SK-MEL-5 (cell line): ENCODE measurements around the gene ORM2. TPM values are rescaled to one million over a fixed set of nuclear protein-coding genes. Genes with fewer than 3 reads are reported as not detected.

Experiments
- DNase-seq: peaks from one replicate; pipeline ENCODE4 v3.0.0-alpha.2; 2016; ENCODE audit warnings: low read depth, low spot score
- in situ Hi-C: cut with HindIII; loops from 2 replicates; pipeline ENCODE4 v1.10.0; 2016; ENCODE audit warnings: low sequenced_read_pairs, high pct_unique_total_duplicates, low pct_unique_long_range_greater_than_20kb
- total RNA-seq: library from RNA; depleted of rRNA; stranded (reverse); fragments of >200 nt; shearing (Covaris generic); gene quantifications from 2 replicates; pipeline ENCODE4 v1.2.3, GENCODE V29; 2014

Gene ORM2
- total RNA-seq, 1 experiment from 2014 or later: not detected

- in situ Hi-C loops: no loop called here
These were observed 21.1 kb downstream of the ORM2 start for GRCh38 chr9:114350636-114351401.

DNA sequence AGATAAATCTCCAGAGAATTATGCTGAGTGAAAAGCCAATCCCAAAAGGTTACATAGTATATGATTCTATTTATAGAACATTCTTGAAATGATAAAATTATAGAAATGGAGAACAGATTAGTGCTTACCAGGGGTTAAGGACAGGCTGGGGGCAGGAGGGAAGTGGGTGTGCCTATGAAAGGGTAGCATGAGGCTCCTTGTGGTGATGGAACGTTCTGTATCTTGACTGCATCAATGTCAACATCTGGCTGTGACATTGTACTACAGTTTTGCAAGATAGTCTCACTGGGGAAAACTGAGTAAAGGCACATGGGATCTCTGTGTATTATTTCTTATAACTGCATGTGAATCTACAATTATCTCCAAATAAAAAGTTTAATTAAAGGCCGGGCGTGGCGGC is 22.3 kb downstream of the ORM2 start:
- in situ Hi-C loops: no loop called here
- no peak for DNase-seq

More at GRCh38 chr9:114350636-114351401, 21.1 kb downstream of the ORM2 start:
- no peak for DNase-seq

GRCh38 chr9:114355821-114356220 is 26.2 kb downstream of the ORM2 start:
- no peak for DNase-seq
- in situ Hi-C loops: no loop called here

GRCh38 chr9:114356792-114357191 is 27.1 kb downstream of the ORM2 start:
- DNase-seq: no peak
- in situ Hi-C loops: no loop called here

DNA sequence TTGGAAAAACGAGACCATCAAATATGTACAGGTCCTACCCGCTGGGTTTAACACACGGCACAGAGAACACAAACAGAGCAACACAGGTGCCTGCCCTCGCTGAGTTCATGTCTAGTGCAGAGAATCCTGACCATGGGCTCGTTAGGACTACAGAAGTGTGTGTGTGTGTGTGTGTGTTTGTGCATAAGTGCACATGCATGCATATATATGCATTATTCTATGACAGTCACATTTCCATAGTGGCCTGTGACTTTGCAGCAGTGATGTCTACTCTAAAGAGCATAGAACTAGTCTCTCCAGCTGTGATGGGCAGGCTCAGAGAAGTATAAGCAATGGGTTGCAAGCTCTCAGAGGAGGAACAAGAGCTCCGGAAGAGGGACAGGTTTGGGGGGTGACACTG is 27.7 kb downstream of the ORM2 start:
- in situ Hi-C loops: no loop called here
- no peak for DNase-seq

GRCh38 chr9:114357911-114358328 is 28.3 kb downstream of the ORM2 start:
- in situ Hi-C loops: no loop called here
- DNase-seq: no peak

DNA sequence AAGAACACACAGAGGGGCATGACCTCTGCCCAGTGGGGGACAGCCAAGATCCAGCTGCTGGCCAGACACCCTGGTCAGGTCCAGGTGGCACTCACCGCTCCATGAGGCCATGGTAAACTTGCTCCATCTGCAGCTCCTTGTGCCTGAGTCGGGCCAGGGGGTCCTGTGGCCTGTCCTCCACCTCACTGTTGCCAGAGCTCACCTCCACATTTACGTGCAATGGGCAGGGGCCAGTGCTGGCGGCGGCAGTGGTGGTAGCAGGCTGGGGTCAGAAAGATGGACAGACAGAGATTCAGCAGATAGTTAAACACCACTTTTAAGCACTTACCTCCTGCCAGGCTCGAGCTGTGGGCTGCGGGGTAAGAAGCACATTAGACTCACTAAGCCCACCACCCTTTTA is 30.1 kb downstream of the ORM2 start:
- no peak for DNase-seq
- in situ Hi-C loops: no loop called here

- in situ Hi-C loops: no loop called here
- no peak for DNase-seq
These were observed 31.9 kb downstream of the ORM2 start for GRCh38 chr9:114361542-114361941.

GRCh38 chr9:114362394-114362793 is 32.7 kb downstream of the ORM2 start:
- DNase-seq: no peak
- in situ Hi-C loops: no loop called here

- in situ Hi-C loops: no loop called here
- DNase-seq: no peak
These were observed 33.8 kb downstream of the ORM2 start for GRCh38 chr9:114363424-114363823.

DNA sequence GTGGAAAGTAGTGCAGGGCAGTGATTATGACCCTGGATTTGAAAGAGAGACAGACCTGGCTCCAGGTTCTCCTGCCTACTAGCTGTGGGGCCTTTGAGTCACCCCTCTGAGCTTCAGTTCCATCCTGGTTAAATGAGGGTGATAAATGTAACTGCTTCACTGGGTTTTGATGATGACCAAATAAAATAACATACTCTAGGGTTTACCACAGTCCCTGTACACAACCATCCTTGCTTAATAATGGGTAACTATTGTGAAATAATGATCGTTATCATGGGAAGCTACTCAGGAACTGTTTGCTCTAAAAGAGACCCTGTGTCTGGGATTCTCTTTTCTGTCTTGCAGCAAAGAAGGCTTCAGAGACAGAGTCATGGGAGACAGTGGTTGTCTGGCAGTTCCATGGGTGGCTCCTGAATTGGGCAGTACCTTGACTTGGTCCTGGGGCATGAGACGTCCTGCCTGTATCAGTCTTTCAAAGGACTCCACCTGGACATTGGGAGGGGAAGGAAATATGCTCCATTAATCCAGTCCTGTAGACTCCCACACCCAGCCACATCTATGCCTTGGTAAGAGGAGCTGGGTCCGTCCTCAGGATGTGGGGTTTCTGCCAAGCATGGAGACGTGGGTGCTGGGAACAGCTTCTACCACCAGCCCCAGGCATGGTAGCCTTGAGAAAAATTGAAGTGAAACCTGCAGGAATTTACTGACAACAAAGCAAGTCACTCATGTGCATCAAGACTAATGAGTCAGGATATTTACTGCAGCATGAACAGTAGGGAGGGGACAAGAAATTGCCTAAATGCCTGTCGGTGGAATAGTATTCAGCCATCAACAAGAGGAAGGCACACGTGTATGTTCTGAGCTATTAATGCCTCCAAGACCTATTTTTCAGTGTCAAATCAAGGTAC is 34.7 kb downstream of the ORM2 start:
- peak; percentile 10 for DNase-seq
- in situ Hi-C loops: no loop called here

DNA sequence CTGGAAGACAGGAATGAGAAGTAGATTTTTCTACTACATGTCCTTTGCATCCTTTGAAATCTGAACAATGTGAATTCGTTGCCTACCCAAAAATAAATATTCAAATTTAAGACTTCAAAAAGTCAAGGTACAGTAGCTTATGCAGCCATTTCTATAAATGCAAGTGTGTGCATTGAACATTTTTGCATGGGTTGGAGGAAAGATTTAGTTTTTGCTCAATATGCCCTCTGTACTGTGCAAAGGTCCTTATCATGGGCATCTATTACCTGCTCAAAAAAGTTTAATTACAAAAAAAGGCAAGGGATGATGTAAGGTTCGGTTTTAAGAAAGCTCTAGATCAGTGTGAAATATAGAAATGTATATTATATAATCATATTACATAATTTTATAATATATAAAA is 35.5 kb downstream of the ORM2 start:
- DNase-seq: no peak
- in situ Hi-C loops: no loop called here

GRCh38 chr9:114366334-114367128 is 36.9 kb downstream of the ORM2 start:
- DNase-seq: no peak
- in situ Hi-C loops: no loop called here

GRCh38 chr9:114367366-114367765 is 37.7 kb downstream of the ORM2 start:
- no peak for DNase-seq
- in situ Hi-C loops: no loop called here

DNA sequence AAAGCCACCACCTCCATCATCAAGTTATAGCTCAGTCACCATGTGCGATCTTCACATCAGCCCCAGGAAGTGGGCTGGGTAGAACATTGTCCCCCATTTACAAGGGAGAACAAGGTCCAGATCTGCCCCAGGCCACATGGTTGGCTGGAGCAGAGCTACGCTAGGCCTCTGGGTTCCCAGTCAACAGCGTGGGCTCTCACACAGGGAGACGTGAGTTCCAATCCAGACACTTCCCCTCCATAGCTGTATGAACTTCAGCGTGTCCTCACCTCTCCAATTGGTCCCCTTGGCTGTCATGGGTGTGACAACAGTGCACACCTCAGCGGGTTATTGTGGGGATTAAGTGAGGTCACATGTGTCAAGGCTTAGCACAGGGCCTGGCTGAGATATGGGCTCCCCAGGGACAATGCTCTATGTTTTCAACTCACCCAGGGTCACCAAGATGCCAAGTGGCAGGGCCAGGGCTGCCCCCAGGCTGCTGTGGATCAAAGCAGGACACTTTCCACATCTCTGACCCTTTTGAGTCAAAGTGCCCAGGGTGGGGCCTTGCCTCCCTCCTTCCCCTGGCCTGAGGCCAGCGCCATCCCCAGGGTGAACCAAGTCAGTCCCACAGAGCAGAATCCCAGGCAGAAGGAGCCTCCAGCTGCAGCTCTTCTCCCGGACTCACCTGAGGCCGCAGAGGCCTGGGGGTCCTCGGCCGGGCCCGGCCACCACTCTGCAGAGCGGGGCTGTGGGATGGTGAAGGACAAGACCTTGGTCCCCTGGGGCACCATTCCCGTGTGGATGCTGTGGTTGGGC is 38.3 kb downstream of the ORM2 start:
- in situ Hi-C loops: no loop called here
- no peak for DNase-seq

GRCh38 chr9:114369216-114370130 is 39.8 kb downstream of the ORM2 start:
- in situ Hi-C loops: no loop called here
- no peak for DNase-seq
